NCI-H2227 treated with DMSO at 0.1 percent for 48 hours (cell line): Measurements from ENCODE around the gene CACNA1A.
"Not testable (repeated sequence)": the region's sequence is repeated elsewhere in the genome, so short reads cannot be mapped to it uniquely, and the experiment has no call there.

Experiments
- DNase-seq: peaks from one replicate; lab custom pipeline; 2025; lab: John Stamatoyannopoulos, UW

CACNA1A gene

GRCh38 chr19:13277104-13277809 is 229.0 kb downstream of the CACNA1A start:
- peak; percentile 65 for DNase-seq

- no peak for DNase-seq
These were observed 231.1 kb downstream of the CACNA1A start for GRCh38 chr19:13275016-13275722.

GRCh38 chr19:13270514-13271105 is 235.7 kb downstream of the CACNA1A start:
- no peak for DNase-seq

- no peak for DNase-seq
These were observed 236.9 kb downstream of the CACNA1A start for GRCh38 chr19:13269348-13269747.

- no peak for DNase-seq
These were observed 238.4 kb downstream of the CACNA1A start for GRCh38 chr19:13267889-13268288.

GRCh38 chr19:13267131-13267530 is 239.1 kb downstream of the CACNA1A start:
- DNase-seq = no peak

GRCh38 chr19:13262450-13262849 is 243.8 kb downstream of the CACNA1A start:
- no peak for DNase-seq

- no peak for DNase-seq
These were observed 245.2 kb downstream of the CACNA1A start for GRCh38 chr19:13260883-13261653.

GRCh38 chr19:13256918-13257317 is 249.4 kb downstream of the CACNA1A start:
- DNase-seq = no peak

- not testable (repeated sequence) for DNase-seq
These were observed 249.9 kb downstream of the CACNA1A start for GRCh38 chr19:13256398-13256797.

- DNase-seq = no peak
These were observed 250.6 kb downstream of the CACNA1A start for GRCh38 chr19:13255719-13256059.

GRCh38 chr19:13255041-13255718 is 251.1 kb downstream of the CACNA1A start:
- DNase-seq = no peak

- DNase-seq = no peak
These were observed 253.5 kb downstream of the CACNA1A start for GRCh38 chr19:13252569-13253335.

GRCh38 chr19:13244920-13245319 is 261.4 kb downstream of the CACNA1A start:
- DNase-seq = no peak

- no peak for DNase-seq
These were observed 264.8 kb downstream of the CACNA1A start for GRCh38 chr19:13241231-13242104.

GRCh38 chr19:13240312-13241022 is 265.8 kb downstream of the CACNA1A start:
- DNase-seq = no peak

GRCh38 chr19:13238891-13239534 is 267.3 kb downstream of the CACNA1A start:
- no peak for DNase-seq

GRCh38 chr19:13234518-13234917 is 271.8 kb downstream of the CACNA1A start:
- no peak for DNase-seq

GRCh38 chr19:13231663-13232062 is 274.6 kb downstream of the CACNA1A start:
- DNase-seq = no peak
